Transverse colon (tissue), 4 donors: ENCODE data around the gene NFIA. TPM values are rescaled to one million over a fixed set of nuclear protein-coding genes. Genes with fewer than 3 reads are reported as not detected.
A peak's percentile ranks its signal among the peaks of the same experiment; 100 is the strongest.

Experiments
- DNase-seq: peaks from one replicate; pipeline ENCODE4 v3.0.0-alpha.2; 2019
- H3K27ac ChIP-seq, 4 donors: fragments of 200-600 bp; sonication (generic); 2 replicates each; pipeline ENCODE4 v1.5.1; 2016 to 2018; ENCODE audit warnings: inconsistent platforms in 4 of 4
- H3K27me3 ChIP-seq: fragments of 200-600 bp; sonication (generic); 2 replicates; pipeline ENCODE4 v1.5.1; 2017; ENCODE audit warnings: inconsistent platforms
- H3K36me3 ChIP-seq, 4 donors: fragments of 200-600 bp; sonication (generic); 2 replicates each; pipeline ENCODE4 v1.5.1; 2017 to 2019; ENCODE audit warnings: inconsistent platforms in 4 of 4
- H3K4me1 ChIP-seq, 4 donors: fragments of 200-600 bp; sonication (generic); 2 replicates each; pipeline ENCODE4 v1.5.1; 2017 to 2020; ENCODE audit warnings: inconsistent platforms in 4 of 4
- H3K4me3 ChIP-seq, 4 donors: fragments of 200-600 bp; sonication (generic); 1 replicate in 1 of 4; 2 replicates in 3 of 4; pipeline versions ENCODE4 v1.5.1 to v1.6.1; 2017 to 2019; ENCODE audit warnings: inconsistent platforms in 4 of 4
- H3K9me3 ChIP-seq, 2 donors: fragments of 200-600 bp; sonication (generic); 2 replicates each; pipeline ENCODE4 v1.5.1; 2017 to 2019; ENCODE audit warnings: inconsistent platforms in 2 of 2
- EP300 ChIP-seq: sonication (generic); formaldehyde crosslinking; IDR thresholded peaks from one replicate; pipeline ENCODE4 v1.6.1; 2017; ENCODE audit warnings: antibody characterized with exemption, low read depth
- POLR2A ChIP-seq: fragments of 450-650 bp; IDR thresholded peaks from one replicate; pipeline ENCODE4 v1.6.1; 2016; ENCODE audit warnings: antibody characterized with exemption, mild to moderate bottlenecking, moderate library complexity
- POLR2AphosphoS5 ChIP-seq, 3 donors: sonication (generic); formaldehyde crosslinking; IDR thresholded peaks; one replicate each; pipeline ENCODE4 v1.6.1; 2016; ENCODE audit warnings: antibody characterized with exemption in 3 of 3
- WGBS, 2 donors: methylation state at CpG; one replicate each; pipeline ENCODE4 v1.1.5; 2018; ENCODE audit warnings: low coverage in 1 of 2; 5-methylcytosine and 5-hydroxymethylcytosine counted together
- in situ Hi-C, 4 donors: fragments of 200-750 bp; cut with MboI; loops; one replicate each; pipeline versions ENCODE4 v1.15.0 to v1.15.1; 2017; ENCODE audit warnings: low sequenced_read_pairs in 3 of 4, low pct_ligation_motif_present in 1 of 4, low pct_unique_long_range_greater_than_20kb in 1 of 4
- intact Hi-C: fragments of 100-400 bp; cut with DNase I; formaldehyde crosslinking; loops from one replicate; pipeline ENCODE4 v1.15.1; 2023; ENCODE audit warnings: low total_unique reads
- total RNA-seq, 4 donors: library from RNA; depleted of rRNA; stranded (reverse); fragments of >200 nt; gene quantifications; one replicate each; pipeline ENCODE4 v1.1.0, GENCODE V29; 2016
- TF ChIP-seq, protein P1 (sequence below), 5 experiments: fragments of 200-600 bp in 3 of 5; fragments of 450-650 bp in 2 of 5; sonication (generic) in 3 of 5; IDR thresholded peaks; 1 replicate in 2 of 5; 2 replicates in 3 of 5; pipeline ENCODE4 v1.5.1; 2016 to 2017; ENCODE audit warnings: antibody characterized with exemption in 5 of 5, inconsistent platforms in 3 of 5, mild to moderate bottlenecking in 2 of 5, moderate library complexity in 1 of 5

Gene NFIA
- total RNA-seq, 4 donors from 2014 or later = 17.3 to 37.2 (median 29.8) TPM

DNA sequence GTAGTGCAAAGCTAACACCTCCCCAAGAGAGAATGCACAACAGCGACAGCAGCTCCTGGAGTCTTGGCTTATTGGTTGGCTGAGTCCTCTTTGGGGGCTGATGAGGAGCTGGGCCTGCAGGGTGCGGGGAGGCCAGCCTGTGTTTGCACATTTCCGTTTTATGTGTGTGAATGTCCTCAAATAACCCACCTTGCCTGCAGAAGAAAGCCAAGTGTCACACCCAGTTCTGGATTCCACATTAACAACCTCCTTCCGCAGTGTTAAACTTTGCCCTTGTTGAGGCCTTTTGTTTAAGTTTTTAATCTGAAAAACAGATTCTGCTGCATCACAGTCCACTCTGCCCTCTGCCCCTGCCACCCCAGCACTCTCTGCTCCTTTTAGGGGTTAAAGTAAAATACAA is 368.1 kb downstream of the NFIA start:
- Histone ChIP-seq H3K27me3 (no peaks in the 10 kb centered on the region), H3K27ac (peak overlapping the region; percentile 79 to 86 (median 82)), H3K4me3 (peak overlapping the region in 1 of 4 donors; percentile 3), H3K9me3 (no peaks in the 10 kb centered on the region), H3K4me1 (peaks cover 34 to 75% (median 61%) of the 10 kb centered on the region in 4 donors), H3K36me3 (no peaks in the 10 kb centered on the region)
- WGBS, 2 donors = 23 to 30% methylated on average over 3 to 4 of the region's 4 CpGs
- in situ Hi-C loops = loop anchor here in 1 of 4 donors (25.0 kb wide), 1 partner anchor 412 kb away; no protein-coding TSS in a partner anchor
- DNase-seq = peak; percentile 60
- intact Hi-C loops = loop anchor here (5.0 kb wide), 1 partner anchor 398 kb away; no protein-coding TSS in a partner anchor
- TF ChIP-seq POLR2AphosphoS5 (IDR thresholded peaks at IDR 0.05) (peak in 2 of 3 donors; percentile 30 to 42), EP300 (no peak)

DNA sequence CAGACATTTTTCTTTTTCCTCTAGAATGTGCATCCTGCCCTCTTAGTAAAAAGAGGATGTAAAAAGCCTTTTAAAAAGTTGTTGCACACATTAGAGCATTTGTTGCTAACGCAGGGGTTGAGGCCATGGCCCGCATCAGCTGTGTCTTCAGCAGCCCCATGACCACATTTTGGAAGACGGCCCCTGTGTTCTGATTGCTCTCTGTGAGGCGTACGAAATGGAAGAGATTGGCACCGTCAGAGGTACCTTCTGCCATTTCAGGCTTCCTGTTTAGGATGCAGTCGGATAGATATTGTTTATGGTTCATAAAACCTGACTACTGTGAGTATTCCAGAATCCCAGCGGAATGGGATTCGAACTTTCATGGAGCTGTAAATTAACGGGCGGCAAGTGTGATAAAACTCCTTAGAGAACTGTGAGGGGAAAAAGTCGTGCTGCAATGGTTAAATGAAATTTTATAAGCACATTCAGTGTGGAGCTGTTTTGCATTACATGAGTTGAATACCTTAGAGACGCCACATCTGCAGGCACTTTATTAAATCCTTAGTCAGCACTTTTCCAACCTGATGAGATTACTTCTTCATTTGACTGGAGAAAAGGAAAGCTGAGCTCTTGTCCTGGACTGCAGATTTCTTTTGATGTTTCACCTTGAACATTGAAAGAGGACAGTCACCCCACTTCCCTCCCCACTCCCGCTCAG is 368.7 kb downstream of the NFIA start:
- in situ Hi-C loops (loop anchor here in 1 of 4 donors (25.0 kb wide), 1 partner anchor 411 kb away; no protein-coding TSS in a partner anchor), intact Hi-C loops (loop anchor here (5.0 kb wide), 1 partner anchor 399 kb away; no protein-coding TSS in a partner anchor)
- no peak for DNase-seq
- 46 to 51% methylated on average over 7 to 14 of the region's 14 CpGs for WGBS, 2 donors
- no peaks in the 10 kb centered on the region for H3K36me3 ChIP-seq
- peak overlapping the region in 1 of 4 donors; percentile 3 for H3K4me3 ChIP-seq
- H3K27ac ChIP-seq = peak overlapping the region; percentile 79 to 86 (median 82)
- H3K9me3 ChIP-seq = no peaks in the 10 kb centered on the region
- H3K27me3 ChIP-seq = no peaks in the 10 kb centered on the region
- no peak for TF ChIP-seq POLR2AphosphoS5 (IDR thresholded peaks at IDR 0.05)
- no peak for TF ChIP-seq EP300
- no peak for TF ChIP-seq POLR2A
- TF ChIP-seq, protein P1, sequence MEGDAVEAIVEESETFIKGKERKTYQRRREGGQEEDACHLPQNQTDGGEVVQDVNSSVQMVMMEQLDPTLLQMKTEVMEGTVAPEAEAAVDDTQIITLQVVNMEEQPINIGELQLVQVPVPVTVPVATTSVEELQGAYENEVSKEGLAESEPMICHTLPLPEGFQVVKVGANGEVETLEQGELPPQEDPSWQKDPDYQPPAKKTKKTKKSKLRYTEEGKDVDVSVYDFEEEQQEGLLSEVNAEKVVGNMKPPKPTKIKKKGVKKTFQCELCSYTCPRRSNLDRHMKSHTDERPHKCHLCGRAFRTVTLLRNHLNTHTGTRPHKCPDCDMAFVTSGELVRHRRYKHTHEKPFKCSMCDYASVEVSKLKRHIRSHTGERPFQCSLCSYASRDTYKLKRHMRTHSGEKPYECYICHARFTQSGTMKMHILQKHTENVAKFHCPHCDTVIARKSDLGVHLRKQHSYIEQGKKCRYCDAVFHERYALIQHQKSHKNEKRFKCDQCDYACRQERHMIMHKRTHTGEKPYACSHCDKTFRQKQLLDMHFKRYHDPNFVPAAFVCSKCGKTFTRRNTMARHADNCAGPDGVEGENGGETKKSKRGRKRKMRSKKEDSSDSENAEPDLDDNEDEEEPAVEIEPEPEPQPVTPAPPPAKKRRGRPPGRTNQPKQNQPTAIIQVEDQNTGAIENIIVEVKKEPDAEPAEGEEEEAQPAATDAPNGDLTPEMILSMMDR (IDR thresholded peaks at IDR 0.05) = no peak
- peaks cover 34 to 69% (median 58%) of the 10 kb centered on the region in 4 donors for H3K4me1 ChIP-seq

DNA sequence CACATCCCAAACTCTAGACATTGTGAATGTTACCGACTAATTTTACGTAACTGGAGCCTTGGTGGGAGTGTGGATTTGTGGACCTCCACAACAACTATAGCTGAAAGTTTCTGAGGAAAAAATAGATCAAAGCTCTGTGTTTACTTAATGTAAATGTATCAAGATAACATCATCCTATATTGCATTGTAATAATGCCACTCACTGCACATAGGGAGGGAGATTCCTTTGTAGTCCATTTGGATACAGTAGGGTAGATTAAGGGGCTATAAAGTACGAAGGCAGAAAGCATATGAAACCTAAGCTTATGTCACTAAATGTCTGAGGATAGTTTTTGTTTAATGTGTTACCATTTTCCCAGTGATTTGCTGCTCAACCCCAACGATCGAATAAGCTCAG is 369.2 kb downstream of the NFIA start:
- no peaks in the 10 kb centered on the region for H3K9me3 ChIP-seq
- H3K4me3 ChIP-seq = no peak overlapping the region
- H3K27ac ChIP-seq = peak overlapping the region; percentile 79 to 86 (median 82)
- peaks cover 29 to 64% (median 52%) of the 10 kb centered on the region in 4 donors for H3K4me1 ChIP-seq
- WGBS, 2 donors = 62 to 65% methylated on average over 5 of the region's 5 CpGs
- H3K36me3 ChIP-seq = no peaks in the 10 kb centered on the region
- in situ Hi-C loops = loop anchor here in 1 of 4 donors (25.0 kb wide), 1 partner anchor 411 kb away; no protein-coding TSS in a partner anchor
- no peaks in the 10 kb centered on the region for H3K27me3 ChIP-seq
- TF ChIP-seq EP300 (no peak), POLR2AphosphoS5 (IDR thresholded peaks at IDR 0.05) (no peak), POLR2A (no peak)
- TF ChIP-seq, protein P1 (IDR thresholded peaks at IDR 0.05) = no peak
- intact Hi-C loops = loop anchor here (5.0 kb wide), 1 partner anchor 399 kb away; no protein-coding TSS in a partner anchor
- no peak for DNase-seq

DNA sequence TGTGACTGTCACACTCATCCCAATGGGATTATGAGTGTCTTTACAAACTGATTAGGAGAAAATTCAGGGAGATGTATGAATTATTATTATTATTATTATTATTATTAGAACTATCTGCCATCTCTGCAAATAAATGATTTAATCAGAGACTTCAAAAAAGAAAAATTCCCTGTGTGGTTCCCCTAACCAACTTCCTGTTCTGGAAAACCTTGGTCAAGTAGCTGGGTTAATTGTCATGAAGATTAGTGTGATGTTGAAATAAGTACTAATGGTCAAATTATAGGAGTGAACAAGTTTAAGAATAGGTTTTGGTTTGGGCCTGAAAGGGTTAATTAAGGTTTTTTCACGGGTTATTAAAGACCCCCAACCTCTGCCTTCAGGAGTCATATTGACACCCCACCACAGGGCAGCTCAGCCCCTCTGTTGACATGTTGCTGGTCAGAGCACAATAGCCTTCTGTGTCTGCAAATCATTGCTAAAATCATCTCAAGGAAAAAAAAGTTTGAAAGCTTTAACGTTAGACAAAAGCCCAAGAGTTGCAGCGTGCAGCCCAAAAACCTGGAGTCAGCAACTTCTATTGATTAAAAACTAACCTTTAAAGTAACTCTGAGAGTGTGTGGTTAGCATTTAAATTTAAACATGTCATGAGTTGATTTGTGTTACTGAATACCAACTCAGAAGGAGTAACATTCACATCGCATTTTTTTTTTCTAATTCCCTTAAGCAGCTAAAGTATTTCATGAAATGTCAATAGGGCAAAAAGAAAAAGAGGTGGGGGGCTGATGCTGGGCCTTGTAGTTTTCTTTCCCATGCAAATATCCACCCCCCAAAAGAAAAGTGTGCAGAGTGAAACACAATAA is 370.0 kb downstream of the NFIA start:
- in situ Hi-C loops = loop anchor here in 1 of 4 donors (25.0 kb wide), 1 partner anchor 410 kb away; no protein-coding TSS in a partner anchor
- intact Hi-C loops = loop anchor here (5.0 kb wide), 1 partner anchor 400 kb away; no protein-coding TSS in a partner anchor
- TF ChIP-seq, protein P1 (IDR thresholded peaks at IDR 0.05) = no peak
- TF ChIP-seq EP300 (no peak), POLR2A (no peak), POLR2AphosphoS5 (IDR thresholded peaks at IDR 0.05) (no peak)
- no peak for DNase-seq
- WGBS, 2 donors = 0 to 9% methylated on average over 3 to 4 of the region's 4 CpGs
- peaks cover 26 to 57% (median 47%) of the 10 kb centered on the region in 4 donors for H3K4me1 ChIP-seq
- H3K36me3 ChIP-seq = no peaks in the 10 kb centered on the region
- H3K9me3 ChIP-seq = no peaks in the 10 kb centered on the region
- H3K27me3 ChIP-seq = no peaks in the 10 kb centered on the region
- H3K27ac ChIP-seq = peak overlapping the region; percentile 74 to 82 (median 80)
- no peak overlapping the region for H3K4me3 ChIP-seq
